Fibroblast of skin of right quadriceps (primary cell): ENCODE data around the gene SPATA32.

Experiments used
- DNase-seq: peaks from one replicate; pipeline ENCODE4 v3.0.0-alpha.2; 2013

The SPATA32 gene

DNA sequence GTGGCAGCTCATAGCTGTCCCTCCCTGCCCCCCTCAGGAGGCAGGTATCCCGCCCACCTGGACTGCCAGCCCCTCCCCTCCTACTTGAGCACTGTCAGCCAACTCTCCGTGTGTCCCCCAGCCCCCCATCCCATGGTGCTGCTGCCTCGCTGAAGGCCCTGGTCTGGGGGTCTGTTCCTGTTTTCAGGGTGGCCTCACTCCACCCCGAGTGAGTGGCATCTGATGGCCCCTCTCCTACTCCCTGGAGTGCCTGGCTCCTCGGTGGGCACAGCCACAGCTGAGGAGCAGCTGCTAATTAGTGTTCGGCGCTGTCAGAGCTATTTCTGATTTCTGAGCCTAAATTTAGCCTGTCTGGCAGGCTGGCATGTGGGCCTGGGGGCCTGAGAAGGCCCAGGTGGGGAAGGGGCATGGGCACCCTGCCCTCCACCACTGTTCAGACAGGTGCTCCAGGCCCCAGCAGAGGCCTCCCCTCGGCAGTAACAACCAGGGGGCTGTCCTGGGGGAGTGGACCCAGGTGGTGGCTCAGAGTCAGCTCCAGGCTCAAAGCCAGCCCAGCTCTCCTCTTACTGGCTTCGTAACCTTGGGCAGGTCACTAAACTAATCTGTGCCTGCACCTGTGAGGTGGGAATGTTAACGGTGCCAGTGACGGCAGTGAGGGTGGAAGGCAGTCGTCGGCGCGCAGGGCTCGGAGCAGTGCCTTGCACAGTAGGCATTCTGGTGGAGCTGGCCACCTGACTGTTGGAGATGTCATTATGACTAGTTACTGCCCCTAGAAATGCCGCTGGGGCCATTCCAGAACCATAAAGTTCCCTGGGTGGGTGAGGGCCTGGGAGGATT, 33.8 kb downstream of the SPATA32 start:
- no peak for DNase-seq

DNA sequence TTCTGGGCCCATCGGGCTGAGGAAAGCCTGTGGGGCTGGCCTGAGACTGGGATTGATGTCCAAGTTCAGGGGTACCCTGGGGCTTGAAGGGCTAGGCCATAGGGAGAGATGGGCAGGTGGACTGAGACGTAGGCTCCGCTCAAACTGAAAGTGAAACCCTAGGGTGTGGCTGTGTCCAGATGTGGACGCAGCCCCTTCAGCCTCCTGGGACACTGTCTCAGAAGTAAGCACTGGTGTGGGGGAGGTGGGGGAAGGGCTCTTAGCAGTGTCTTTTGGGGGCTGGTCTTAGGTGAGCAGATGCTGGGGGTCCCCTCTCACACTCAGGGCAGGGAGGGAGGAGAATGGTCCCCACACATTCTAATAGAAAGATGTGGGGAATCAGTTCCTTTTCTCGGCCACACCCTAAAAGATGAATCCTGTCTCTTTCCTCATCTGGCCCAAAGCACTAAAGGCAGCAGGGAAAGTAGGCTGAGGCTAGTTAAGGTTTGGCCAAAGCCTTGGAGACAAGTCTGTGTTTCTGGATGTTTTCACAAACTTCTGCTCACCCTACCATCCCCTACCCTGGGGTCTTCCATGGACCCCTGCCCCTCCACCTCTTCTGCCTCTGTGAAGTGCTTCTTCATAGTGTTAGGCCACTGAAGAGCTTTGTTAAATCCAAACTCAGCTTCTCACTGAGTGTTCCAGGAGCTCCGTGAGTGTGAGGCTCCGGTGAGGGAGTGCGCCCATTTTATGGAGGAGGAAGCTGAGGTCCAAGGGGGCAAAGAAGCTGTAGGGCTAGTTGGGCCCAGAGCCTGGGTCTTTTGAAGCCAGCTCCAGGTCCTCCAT, 34.6 kb downstream of the SPATA32 start:
- no peak for DNase-seq

DNA sequence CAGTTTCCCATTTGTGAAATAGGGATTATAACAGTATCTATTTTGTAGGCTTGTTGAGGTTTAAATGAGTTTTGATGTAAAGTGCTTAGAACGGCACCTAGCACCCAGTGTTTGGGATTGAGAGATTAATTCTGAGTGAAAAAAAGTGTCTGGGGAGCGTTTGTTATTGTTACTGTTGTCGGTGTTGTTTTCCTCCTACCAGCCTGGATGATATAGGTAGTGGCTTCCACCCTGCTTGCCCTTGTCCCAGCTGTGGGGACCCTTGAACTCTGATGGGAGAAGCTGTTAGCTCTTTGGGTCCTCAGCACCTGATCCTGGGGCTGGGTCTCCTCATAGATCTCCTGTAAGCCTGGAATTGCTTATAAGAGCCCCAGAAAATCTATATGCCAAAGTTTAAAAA, 35.3 kb downstream of the SPATA32 start:
- DNase-seq, result no peak

DNA sequence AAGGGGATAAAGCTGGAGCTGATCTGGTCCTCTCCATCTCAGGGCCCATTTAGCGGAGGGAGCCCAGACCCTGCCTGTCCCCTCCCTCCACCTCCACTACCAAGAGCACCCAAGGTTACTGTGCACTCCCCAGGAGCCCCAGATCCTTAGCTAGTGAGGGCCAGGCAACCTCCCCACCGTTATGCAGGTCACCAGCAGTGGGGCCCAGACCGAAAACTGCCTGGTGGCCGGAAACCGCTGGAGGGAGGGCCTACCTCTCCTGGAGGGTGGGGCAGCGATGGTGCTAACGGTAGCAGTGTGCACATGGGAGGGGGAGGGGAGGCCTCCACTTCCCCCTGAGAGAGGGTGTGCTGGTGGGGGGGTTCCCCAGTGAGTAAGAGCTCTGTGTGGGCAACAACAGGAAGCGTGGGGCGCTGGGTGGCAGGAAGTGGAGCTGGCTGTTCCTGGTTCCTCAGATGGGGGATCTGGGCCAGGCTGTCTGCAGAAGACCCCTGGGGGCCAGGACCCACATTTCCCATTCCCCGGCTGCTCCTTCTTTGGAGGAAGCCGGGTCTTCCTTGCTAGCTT, 35.8 kb downstream of the SPATA32 start:
- DNase-seq, result no peak

DNA sequence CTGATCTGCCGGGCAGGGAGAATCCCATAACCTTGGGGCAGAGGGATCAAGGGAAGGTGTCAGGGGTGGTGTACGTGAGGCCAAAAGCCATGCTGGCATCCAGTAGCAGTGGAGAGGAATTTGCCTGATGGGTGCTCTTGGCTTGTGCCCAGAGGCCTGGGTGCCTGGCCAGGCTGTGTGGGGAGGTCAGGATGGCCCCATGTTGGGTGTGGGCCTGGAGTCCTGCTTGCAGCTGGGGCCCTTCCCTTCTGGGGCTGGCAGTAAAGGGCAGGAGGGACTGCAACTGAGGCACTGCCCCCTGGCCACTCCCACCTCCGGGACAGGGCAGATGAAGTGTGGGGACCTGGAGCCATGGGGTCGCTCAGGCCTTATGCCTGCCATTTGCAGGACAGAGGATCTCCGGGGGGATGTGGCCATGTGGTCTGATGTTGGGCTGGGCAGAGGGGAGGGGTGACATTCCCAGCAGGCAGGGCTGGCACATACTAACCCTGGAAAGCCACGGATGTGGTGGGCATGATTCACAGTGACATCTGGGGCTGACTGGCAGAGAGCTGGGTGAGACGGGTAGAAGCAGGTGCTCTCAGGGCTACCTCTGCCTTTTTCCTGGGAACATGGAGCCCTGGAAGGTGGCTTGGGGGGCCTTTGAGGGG, 36.7 kb downstream of the SPATA32 start:
- DNase-seq, result no peak

DNA sequence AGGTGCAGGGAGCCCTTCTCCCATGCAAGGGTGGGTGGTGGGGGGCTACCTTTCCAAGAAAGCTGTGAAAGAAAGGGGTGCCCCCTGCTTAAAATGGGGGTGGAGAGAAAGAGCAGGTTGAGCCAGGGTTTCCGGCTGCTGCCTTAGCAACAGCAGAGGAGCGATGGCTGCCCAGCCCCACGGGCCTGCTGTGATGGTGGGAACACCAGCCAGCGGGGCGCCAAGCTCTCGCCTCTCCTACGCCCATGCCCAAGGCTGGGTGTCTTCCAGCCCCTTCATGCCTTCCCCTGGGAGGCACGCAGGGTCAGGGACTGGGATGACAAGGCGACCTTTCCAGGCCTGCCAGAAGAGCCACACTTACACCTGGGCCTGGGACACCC, 37.2 kb downstream of the SPATA32 start:
- DNase-seq, result no peak

DNA sequence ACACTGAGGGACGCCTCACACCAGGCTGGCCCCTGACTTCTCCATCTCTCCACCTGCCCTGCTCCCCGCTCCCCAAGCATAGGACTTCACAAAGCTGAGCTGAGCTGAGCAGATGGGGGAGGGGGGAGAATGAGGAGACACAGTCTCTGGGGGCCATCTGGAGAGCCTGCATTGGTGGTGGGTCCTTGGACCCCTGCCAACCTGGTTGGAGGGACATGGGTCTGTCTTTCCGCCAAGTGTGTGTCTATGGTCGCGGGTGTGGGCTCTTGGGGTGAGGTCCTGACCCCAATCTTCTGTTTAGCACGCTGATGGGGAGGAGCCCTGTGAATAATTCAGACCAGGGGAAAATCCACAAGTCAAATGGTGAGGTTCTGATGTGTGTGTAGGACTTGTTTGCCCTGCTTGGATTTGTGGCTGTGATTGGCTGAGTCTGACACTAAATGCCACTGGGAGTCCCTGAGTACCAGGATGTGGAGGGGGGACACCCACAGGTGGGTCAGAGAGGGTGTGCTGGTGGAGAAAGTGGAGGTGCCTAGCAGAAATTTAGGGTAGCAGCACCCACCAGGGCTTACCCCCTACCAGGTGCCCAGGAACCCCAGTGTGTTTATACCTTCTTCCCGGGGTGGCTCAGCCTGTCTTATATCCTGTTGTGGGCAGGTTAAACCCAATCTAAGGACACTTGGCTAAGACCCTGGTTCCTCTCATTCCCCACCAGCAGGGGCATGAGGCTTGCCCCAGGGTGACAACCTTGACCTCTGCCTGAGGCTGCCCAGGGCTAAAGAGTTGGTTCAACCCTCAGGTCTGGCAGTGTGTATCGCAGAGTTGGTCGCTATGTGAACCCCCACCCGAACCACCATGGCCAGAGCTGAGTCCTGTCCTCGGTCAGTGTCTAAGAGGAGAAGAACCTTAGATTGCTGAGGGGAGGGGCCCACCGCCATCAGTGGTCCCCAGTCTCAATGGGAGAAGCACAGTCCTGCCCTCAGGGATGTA, 38.1 kb downstream of the SPATA32 start:
- no peak for DNase-seq

DNA sequence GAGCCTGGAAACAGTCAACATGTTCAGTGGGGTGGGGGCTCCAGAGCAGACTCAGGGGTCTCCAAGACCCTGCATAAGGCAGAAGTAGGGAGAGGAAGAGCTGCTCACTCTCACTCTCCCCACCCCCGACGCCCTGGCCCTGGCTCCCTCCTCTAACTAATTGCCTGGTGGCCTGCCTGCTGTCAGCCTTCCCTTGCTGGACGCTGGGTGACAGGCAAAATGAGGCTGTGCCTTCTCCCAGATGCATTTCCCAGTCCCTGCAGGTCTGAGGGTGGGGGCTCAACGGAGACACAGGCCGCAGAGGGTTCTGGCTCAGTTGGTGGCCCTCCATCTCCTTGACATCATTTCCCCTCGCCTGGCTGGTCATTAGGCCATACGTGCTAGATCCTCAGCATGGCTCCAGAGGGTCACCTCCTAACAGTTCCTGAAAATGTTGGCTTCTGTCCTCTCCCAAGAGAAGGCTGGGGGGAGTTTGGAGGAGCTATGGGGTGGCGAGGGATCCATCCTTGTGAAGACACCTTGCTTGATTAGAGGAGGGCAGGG, 38.8 kb downstream of the SPATA32 start:
- DNase-seq, result no peak

DNA sequence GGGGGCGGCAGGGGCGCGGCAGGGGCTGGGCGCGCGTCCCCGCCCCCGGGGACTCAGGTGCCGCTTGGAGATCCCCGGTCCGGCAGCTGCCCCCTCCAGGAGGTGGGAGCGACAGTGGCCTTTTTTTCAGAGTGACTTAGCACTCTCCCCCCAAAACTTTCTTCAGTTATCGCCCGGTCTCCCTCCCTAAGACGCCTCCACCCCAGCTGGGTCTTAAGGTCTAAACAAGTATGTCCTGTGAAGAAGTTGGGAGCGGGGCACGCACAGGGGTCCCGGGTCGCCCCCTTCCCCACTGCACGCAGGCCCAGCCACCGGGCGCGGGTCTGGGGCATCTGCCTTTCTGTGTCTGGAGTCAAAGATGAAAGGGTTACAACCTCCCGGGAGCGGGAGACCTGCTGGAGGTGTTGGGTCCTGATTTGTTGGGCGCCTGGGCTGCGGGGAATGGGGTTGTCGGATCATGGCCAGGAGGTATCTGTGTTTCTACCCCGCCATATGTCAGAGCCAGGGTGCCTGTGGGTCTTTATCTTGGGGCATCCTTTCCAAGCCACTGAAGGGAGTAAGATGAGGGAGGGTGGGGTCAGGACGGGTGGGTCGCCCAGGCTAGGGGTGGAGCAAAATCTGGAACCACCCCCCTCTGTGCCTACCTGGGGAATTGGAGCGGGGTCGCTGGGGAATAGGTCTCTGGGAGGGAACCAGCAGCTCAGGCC, 39.5 kb downstream of the SPATA32 start:
- no peak for DNase-seq

DNA sequence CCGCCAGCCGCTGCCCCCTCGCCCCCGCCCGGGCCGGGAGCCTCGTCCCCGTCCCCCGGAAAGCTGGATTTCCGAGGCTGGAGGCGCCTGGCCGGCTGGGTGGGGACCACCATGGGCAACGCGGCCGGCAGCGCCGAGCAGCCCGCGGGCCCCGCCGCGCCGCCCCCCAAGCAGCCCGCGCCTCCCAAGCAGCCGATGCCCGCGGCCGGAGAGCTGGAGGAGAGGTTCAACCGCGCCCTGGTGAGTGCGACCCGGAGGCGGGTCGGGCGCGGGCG, 39.9 kb downstream of the SPATA32 start:
- DNase-seq, result no peak

DNA sequence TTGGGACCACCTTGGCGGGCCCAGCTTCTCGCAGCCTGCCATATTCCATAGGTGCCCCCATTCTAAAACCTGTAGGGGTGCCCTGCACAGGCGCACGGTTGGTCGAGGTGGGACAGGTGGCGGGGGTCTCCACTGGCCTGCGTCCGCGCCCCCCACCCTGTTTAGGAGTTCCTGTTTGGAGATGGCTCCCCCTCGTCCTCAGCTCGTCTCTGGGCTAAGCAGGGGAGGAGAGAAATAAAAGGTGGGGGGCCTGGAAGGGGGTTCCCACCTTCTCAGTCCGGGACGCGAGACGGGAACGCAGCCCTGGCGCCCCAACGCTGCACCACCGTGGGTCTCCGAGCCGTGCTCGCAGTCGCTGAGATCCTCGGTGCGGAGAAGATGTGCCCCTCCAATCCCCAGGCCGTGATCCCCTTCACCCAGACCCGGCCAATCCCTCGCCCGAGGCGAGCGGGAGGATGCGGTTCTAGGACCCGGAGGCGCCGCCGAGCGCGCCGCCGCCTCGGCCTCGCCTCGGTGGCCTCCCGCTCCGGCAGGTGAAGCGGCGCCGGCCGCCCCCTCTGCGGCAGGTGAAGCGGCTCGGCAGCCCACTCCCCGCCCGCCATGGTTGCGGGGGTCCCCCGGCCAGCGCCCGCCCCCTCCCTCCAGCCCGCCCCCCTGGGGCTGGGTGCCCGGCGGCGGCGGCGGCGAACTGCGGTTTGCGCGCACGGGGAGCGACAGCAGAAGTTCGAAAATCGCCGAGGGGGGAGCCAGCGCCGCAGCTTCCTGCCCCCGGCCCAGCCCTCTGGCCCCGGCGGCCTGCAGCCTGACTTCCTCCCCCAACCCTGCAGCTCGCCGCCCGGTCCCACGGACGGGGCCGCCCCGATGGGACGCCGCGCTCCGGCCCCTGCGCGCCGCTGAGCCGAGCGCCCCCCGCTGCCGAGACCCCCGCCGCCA, 40.5 kb downstream of the SPATA32 start, which contains the start of gene FMNL1:
Gene FMNL1, plus strand, starts transcription at position 805 of the 933 bp plus-strand sequence. CDS start 240 bp downstream, outside the sequence.
- DNase-seq, result no peak

DNA sequence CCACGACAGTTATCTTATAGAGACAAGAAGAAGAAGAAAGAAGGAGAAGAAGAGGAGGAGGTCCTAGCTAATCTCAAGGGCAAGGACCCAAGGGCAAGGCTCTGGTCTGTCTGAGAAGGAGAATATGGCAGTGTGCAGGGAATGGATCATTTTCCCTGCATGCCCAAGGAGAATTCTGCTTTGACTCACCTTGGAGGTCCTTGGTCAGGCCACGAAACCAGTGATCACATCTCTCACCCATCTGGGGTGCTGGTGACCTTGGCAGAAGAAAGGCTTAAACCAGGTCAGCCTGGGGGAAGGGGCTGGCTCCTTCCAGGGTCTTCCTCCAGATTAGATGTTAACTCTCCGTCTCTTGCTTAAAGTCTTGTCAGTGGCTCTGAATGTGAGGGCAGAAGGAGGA, 41.8 kb downstream of the SPATA32 start:
- no peak for DNase-seq

DNA sequence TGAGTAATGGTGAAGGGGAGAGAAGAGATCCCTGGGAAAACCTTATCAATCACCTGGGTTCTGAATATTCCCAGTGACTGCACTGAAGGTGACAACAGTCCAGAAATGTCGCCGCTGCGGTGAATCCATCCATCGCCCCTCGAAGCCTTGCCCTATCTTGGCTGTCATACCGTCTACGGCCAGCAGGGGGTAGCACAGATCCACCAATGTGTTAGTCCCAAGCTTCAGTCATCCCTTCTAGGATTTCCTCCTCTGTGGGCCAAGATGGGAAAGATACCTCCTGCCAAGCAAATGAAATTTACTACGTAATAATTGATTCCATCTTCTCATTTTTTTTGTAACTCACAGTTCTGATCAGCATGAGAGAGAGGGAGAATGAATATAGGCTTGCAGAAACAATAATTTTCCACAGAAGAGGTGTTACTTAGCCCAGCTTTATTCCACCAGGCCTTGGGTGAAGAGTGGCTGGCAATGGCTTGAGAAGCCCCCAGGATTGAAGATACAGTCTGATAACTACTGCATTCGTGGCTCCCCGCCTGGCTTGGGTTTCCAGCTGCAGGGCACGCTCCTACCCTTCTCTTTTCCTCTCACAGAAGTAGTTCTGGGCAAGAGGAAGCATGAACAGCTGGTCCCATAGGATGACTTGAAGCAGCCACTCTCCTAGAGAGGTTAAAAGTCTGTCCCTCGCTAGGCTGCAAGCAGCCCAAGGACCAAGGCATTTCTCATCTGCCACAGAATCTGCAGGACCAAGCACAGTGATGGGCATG, 42.8 kb downstream of the SPATA32 start:
- DNase-seq, result peak; percentile 83
